Left cardiac atrium (tissue), 4 donors: Measurements from ENCODE around the gene FRMPD4. TPM values are rescaled to one million over a fixed set of nuclear protein-coding genes. Genes with fewer than 3 reads are reported as not detected.

ENCODE experiments used
- ATAC-seq, 2 donors: fragments of 200-7000 bp; cut with Tn5 transposase; one replicate each; pipeline ENCODE4 v1.9.1; 2020; ENCODE audit warnings: mild to moderate bottlenecking in 2 of 2, moderate library complexity in 2 of 2
- DNase-seq: peaks from one replicate; pipeline ENCODE4 v3.0.0-alpha.2; 2020
- intact Hi-C, 2 donors: fragments of 100-400 bp; cut with DNase I; formaldehyde crosslinking; loops; one replicate each; pipeline versions ENCODE4 v1.14.1 to v1.15.1; 2022 to 2023
- total RNA-seq, 2 donors: library from RNA; stranded (reverse); fragmentation: NEBNext Ultra II Directional; extraction: Animal tissue kit (Norgen Biotek cat#: 25700); gene quantifications; one replicate each; pipeline ENCODE4 v1.2.1, GENCODE V29; 2021
- donor health status: DM: no; HTN: yes; CAD: no.
- donor health status: DM: no; HTN: yes; CAD: no; lungs with severe emphysema.
- donor health status: DM: yes; HTN: yes; CAD: no.
- donor health status: Dilated cardiomyopathy.

Gene FRMPD4
- total RNA-seq, 2 donors from 2014 or later, result 0.52 to 0.77 TPM

DNA sequence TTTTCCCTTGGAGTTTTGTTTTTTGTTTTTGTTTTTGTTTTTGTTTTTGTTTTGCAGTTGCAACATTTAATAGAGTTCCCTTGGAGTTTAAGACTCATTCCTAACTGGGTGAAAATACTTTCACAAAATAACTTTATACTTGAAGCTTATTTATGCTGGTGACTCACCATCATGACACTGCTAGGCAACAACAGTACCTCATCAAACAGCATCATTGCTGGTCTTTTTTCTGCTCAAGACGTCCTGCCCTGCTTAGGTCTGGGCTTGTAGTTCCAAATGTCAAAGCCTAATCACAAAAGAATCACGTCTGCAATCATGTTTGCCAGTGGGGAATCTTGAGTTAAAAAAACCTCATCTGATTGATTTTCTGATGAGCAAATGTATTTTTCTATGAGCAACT lies 547.3 kb downstream of the FRMPD4 start:
- DNase-seq (no peak), ATAC-seq (no peak)
- intact Hi-C loops, result no loop called here

- intact Hi-C loops, result no loop called here
- DNase-seq (no peak), ATAC-seq (no peak)
Measured at GRCh38 chrX:12686331-12686730, 548.1 kb downstream of the FRMPD4 start.

GRCh38 chrX:12690646-12691045 lies 552.4 kb downstream of the FRMPD4 start:
- intact Hi-C loops, result no loop called here
- DNase-seq (no peak), ATAC-seq (no peak)

DNA sequence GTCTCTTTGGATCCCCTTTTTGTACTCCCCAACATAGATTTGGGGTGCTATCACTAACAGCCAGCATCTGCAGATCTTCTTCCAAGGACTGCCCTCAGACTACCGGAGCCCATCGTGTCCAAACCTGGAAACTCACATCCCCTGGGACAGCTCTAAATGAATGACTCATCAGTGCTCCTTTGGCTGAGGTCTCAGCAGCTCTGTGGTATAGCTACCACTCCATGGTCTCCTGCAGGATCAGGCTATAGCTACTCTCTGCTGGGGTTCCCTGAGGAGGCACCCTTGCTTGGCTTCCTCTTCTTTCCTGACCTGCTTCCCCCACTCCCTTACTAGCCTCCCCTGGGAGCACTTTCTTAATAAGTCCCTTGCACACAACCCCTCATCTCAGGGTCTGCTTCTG lies 555.5 kb downstream of the FRMPD4 start:
- no peak for DNase-seq

DNA sequence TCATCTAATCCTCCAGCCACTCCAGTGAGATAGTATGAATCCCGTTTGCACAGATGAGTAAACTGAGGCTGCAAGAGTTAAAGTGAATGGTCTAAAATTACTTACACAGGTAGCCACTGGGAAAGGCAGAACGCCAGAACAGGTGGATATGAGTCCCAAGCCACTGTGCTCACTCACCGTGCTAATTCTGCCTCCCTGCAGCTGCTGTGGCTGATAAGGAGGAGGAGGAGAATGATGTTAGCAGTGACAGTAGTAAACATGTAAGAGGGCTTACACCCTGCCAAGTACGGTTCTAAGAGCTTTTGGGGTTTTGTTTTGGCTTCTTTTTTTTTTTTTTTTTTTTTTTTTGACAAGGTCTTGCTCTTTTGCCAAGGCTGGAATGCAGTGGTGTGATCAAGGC lies 562.5 kb downstream of the FRMPD4 start:
- DNase-seq (no peak), ATAC-seq (no peak)
- intact Hi-C loops, result loop anchor here in 1 of 2 donors (5.0 kb wide), 1 partner anchor 618 kb away; no protein-coding TSS in a partner anchor

More for the DNA sequence above, 555.5 kb downstream of the FRMPD4 start:
- intact Hi-C loops, result no loop called here
- ATAC-seq, result no peak

GRCh38 chrX:12701628-12702027 lies 563.4 kb downstream of the FRMPD4 start:
- intact Hi-C loops, result loop anchor here in 1 of 2 donors (5.0 kb wide), 1 partner anchor 619 kb away; no protein-coding TSS in a partner anchor
- ATAC-seq, result peak in 1 of 2 donors; percentile 52
- peak; percentile 25 for DNase-seq

- no peak for ATAC-seq
- intact Hi-C loops, result loop anchor here in 1 of 2 donors (5.0 kb wide), 1 partner anchor 620 kb away; no protein-coding TSS in a partner anchor
- DNase-seq, result no peak
Measured at GRCh38 chrX:12702509-12703091, 564.3 kb downstream of the FRMPD4 start.

GRCh38 chrX:12704706-12705105 lies 566.4 kb downstream of the FRMPD4 start:
- DNase-seq, result no peak
- intact Hi-C loops, result loop anchor here in 1 of 2 donors (5.0 kb wide), 1 partner anchor 622 kb away; no protein-coding TSS in a partner anchor

GRCh38 chrX:12709047-12709446 lies 570.8 kb downstream of the FRMPD4 start:
- intact Hi-C loops, result no loop called here
- no peak for ATAC-seq
- no peak for DNase-seq

More at GRCh38 chrX:12704706-12705105, 566.4 kb downstream of the FRMPD4 start:
- ATAC-seq, result no peak

GRCh38 chrX:12711435-12712040 lies 573.3 kb downstream of the FRMPD4 start:
- intact Hi-C loops, result no loop called here
- ATAC-seq (no peak), DNase-seq (no peak)

GRCh38 chrX:12716574-12716973 lies 578.3 kb downstream of the FRMPD4 start:
- no peak for ATAC-seq
- intact Hi-C loops, result no loop called here
- DNase-seq, result no peak

- ATAC-seq, result no peak
- intact Hi-C loops, result no loop called here
- DNase-seq, result no peak
Measured at GRCh38 chrX:12719837-12720236, 581.6 kb downstream of the FRMPD4 start.

GRCh38 chrX:12721042-12721441 lies 582.8 kb downstream of the FRMPD4 start:
- intact Hi-C loops, result no loop called here
- ATAC-seq, result no peak
- DNase-seq, result no peak

DNA sequence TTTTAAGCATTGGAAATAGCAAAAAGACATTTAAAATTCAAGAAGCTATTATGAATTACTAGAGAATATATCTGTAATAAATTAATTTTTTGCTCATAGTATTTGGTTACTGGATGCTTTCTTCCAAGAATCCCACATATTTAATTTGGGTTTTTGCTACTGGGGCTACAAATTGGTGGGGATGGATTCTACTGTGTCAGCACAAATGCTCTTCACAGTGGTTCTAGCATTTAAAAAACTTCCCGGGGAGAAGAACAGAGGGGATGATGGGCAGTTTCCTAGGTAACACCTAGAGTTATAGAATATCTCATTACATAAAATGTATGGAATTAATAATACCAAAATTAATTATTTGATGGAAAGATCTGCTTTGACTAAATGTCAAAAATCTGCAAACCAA lies 584.0 kb downstream of the FRMPD4 start:
- no peak for DNase-seq
- intact Hi-C loops, result no loop called here
- ATAC-seq, result no peak

DNA sequence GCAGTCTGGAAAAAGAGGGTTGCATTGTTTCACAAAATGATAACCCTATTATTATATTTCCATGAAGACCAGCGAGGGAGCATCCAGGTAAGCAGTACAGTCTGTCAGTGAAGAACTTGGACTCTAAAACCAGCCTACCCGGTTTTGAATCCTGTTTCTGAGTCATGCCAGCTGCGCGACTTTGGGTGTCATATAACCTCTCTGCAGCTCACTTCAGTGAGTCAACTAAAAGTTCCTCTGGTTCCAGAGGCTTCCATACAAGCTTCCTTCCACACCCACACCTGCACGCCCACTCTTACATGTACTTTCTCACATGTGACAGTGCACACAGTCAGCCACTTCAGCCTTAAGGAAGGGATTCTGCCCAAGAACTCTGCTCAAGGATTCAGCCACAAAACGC lies 603.1 kb downstream of the FRMPD4 start:
- no peak for DNase-seq
- intact Hi-C loops, result no loop called here

GRCh38 chrX:12747433-12747832 lies 609.2 kb downstream of the FRMPD4 start:
- ATAC-seq (no peak), DNase-seq (no peak)
- intact Hi-C loops, result no loop called here

More for the DNA sequence above, 603.1 kb downstream of the FRMPD4 start:
- ATAC-seq, result no peak

- intact Hi-C loops, result no loop called here
- no peak for DNase-seq
- ATAC-seq, result no peak
Measured at GRCh38 chrX:12751887-12752286, 613.6 kb downstream of the FRMPD4 start.

- no peak for DNase-seq
- ATAC-seq, result no peak
- intact Hi-C loops, result no loop called here
Measured at GRCh38 chrX:12753366-12753765, 615.1 kb downstream of the FRMPD4 start.

GRCh38 chrX:12758291-12758690 lies 620.0 kb downstream of the FRMPD4 start:
- no peak for DNase-seq
- intact Hi-C loops, result no loop called here
- no peak for ATAC-seq

DNA sequence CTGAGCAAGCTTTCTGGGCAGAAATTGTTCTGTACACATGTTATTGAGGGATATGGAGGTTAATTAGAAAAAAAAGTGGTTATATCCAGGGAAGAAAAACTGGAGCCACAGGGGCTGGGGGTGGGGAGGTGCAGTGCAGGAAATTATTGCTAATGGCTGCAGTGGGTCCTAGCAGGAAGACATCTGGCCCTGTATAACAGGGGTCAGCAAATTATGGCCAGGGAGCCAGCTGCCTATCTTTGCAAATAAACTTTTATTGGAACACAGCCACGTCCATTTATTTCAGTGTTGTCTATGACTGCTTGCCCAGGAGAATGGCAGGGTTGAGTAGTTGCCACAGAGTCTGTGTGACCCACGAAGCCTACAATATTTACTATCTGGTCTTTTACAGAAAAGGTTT lies 629.6 kb downstream of the FRMPD4 start:
- intact Hi-C loops, result no loop called here
- ATAC-seq, result no peak
- DNase-seq, result no peak

- ATAC-seq (no peak), DNase-seq (no peak)
- intact Hi-C loops, result no loop called here
Measured at GRCh38 chrX:12768491-12768890, 630.2 kb downstream of the FRMPD4 start.
